ENCODE data around the gene SLC4A4. TPM values are rescaled to one million over a fixed set of nuclear protein-coding genes. Genes with fewer than 3 reads are reported as not detected.

SLC4A4 gene
- total and polyA plus RNA-seq, 2 experiments from 2014 or later, result 9.6 to 14.2 TPM

GRCh38 chr4:71368906-71369305 lies 30.1 kb downstream of the SLC4A4 start:
- no peaks in the 10 kb centered on the region for H3K9me3 ChIP-seq (ENCODE audit: low read depth)
- TF ChIP-seq EZH2phosphoT487 (IDR thresholded peaks at IDR 0.05; ENCODE audit: low read depth, severe bottlenecking, unreplicated experiment) (no peak), EZH2 (IDR thresholded peaks at IDR 0.05; ENCODE audit: borderline replicate concordance) (no peak)
- TF ChIP-seq, protein P1, sequence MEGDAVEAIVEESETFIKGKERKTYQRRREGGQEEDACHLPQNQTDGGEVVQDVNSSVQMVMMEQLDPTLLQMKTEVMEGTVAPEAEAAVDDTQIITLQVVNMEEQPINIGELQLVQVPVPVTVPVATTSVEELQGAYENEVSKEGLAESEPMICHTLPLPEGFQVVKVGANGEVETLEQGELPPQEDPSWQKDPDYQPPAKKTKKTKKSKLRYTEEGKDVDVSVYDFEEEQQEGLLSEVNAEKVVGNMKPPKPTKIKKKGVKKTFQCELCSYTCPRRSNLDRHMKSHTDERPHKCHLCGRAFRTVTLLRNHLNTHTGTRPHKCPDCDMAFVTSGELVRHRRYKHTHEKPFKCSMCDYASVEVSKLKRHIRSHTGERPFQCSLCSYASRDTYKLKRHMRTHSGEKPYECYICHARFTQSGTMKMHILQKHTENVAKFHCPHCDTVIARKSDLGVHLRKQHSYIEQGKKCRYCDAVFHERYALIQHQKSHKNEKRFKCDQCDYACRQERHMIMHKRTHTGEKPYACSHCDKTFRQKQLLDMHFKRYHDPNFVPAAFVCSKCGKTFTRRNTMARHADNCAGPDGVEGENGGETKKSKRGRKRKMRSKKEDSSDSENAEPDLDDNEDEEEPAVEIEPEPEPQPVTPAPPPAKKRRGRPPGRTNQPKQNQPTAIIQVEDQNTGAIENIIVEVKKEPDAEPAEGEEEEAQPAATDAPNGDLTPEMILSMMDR (IDR thresholded peaks at IDR 0.05; ENCODE audit: poor library complexity), result no peak
- 95% methylated on average over 12 of the region's 12 CpGs for WGBS (ENCODE audit: low lambda C conversion rate, missing lambda C conversion rate)
- no peaks in the 10 kb centered on the region for H3K79me2 ChIP-seq
- no peaks in the 10 kb centered on the region for H3K9me2 ChIP-seq (replicated peaks; ENCODE audit: insufficient read depth)
- H4K20me1 ChIP-seq (ENCODE audit: insufficient read depth, poor library complexity, severe bottlenecking), result no peaks in the 10 kb centered on the region
- no peak for DNase-seq (ENCODE audit: low spot score)
- H3K36me3 ChIP-seq (replicated peaks; ENCODE audit: insufficient read depth, low read depth), result no peaks in the 10 kb centered on the region
- no peak overlapping the region for H3K4me3 ChIP-seq
- no peaks in the 10 kb centered on the region for H3K4me1 ChIP-seq (ENCODE audit: insufficient read depth)
- H3K27me3 ChIP-seq, result no peaks in the 10 kb centered on the region
- H3K4me2 ChIP-seq, result no peak overlapping the region
- no peak overlapping the region for H2AFZ ChIP-seq
- no peak overlapping the region for H3K27ac ChIP-seq

GRCh38 chr4:71369536-71369935 lies 30.7 kb downstream of the SLC4A4 start:
- no peak for TF ChIP-seq EZH2phosphoT487 (IDR thresholded peaks at IDR 0.05; ENCODE audit: low read depth, severe bottlenecking, unreplicated experiment)
- TF ChIP-seq, protein P1 (IDR thresholded peaks at IDR 0.05; ENCODE audit: poor library complexity), result no peak
- no peaks in the 10 kb centered on the region for H3K4me1 ChIP-seq (ENCODE audit: insufficient read depth)
- H3K36me3 ChIP-seq (replicated peaks; ENCODE audit: insufficient read depth, low read depth), result no peaks in the 10 kb centered on the region

GRCh38 chr4:71375494-71375893 lies 36.7 kb downstream of the SLC4A4 start:
- Histone ChIP-seq H3K27ac (no peak overlapping the region), H3K9me2 (replicated peaks; ENCODE audit: insufficient read depth) (no peaks in the 10 kb centered on the region), H3K36me3 (replicated peaks; ENCODE audit: insufficient read depth, low read depth) (no peaks in the 10 kb centered on the region), H3K4me3 (no peak overlapping the region), H3K4me1 (ENCODE audit: insufficient read depth) (no peaks in the 10 kb centered on the region), H2AFZ (no peak overlapping the region), H3K79me2 (no peaks in the 10 kb centered on the region), H3K4me2 (no peak overlapping the region), H4K20me1 (ENCODE audit: insufficient read depth, poor library complexity, severe bottlenecking) (no peaks in the 10 kb centered on the region), H3K27me3 (no peaks in the 10 kb centered on the region), H3K9me3 (ENCODE audit: low read depth) (no peaks in the 10 kb centered on the region)
- WGBS (ENCODE audit: low lambda C conversion rate, missing lambda C conversion rate), result 87% methylated on average over 2 of the region's 2 CpGs
- no peak for DNase-seq (ENCODE audit: low spot score)
- TF ChIP-seq, protein P1 (IDR thresholded peaks at IDR 0.05; ENCODE audit: poor library complexity), result no peak
- TF ChIP-seq EZH2phosphoT487 (IDR thresholded peaks at IDR 0.05; ENCODE audit: low read depth, severe bottlenecking, unreplicated experiment) (no peak), EZH2 (IDR thresholded peaks at IDR 0.05; ENCODE audit: borderline replicate concordance) (no peak)

More at GRCh38 chr4:71369536-71369935, 30.7 kb downstream of the SLC4A4 start:
- H3K9me3 ChIP-seq (ENCODE audit: low read depth), result no peaks in the 10 kb centered on the region
- DNase-seq (ENCODE audit: low spot score), result no peak
- H3K27me3 ChIP-seq, result no peaks in the 10 kb centered on the region
- no peaks in the 10 kb centered on the region for H4K20me1 ChIP-seq (ENCODE audit: insufficient read depth, poor library complexity, severe bottlenecking)
- no peak overlapping the region for H3K4me2 ChIP-seq
- no peak overlapping the region for H2AFZ ChIP-seq
- H3K79me2 ChIP-seq, result no peaks in the 10 kb centered on the region
- no peaks in the 10 kb centered on the region for H3K9me2 ChIP-seq (replicated peaks; ENCODE audit: insufficient read depth)
- H3K27ac ChIP-seq, result no peak overlapping the region
- H3K4me3 ChIP-seq, result no peak overlapping the region

- Histone ChIP-seq H3K27me3 (no peaks in the 10 kb centered on the region), H3K36me3 (replicated peaks; ENCODE audit: insufficient read depth, low read depth) (no peaks in the 10 kb centered on the region), H2AFZ (no peak overlapping the region), H3K9me2 (replicated peaks; ENCODE audit: insufficient read depth) (no peaks in the 10 kb centered on the region), H3K4me1 (ENCODE audit: insufficient read depth) (no peaks in the 10 kb centered on the region), H3K27ac (no peak overlapping the region), H3K4me2 (no peak overlapping the region), H3K9me3 (ENCODE audit: low read depth) (no peaks in the 10 kb centered on the region), H3K79me2 (no peaks in the 10 kb centered on the region), H4K20me1 (ENCODE audit: insufficient read depth, poor library complexity, severe bottlenecking) (no peaks in the 10 kb centered on the region), H3K4me3 (no peak overlapping the region)
- WGBS (ENCODE audit: low lambda C conversion rate, missing lambda C conversion rate), result 68% methylated on average over 4 of the region's 4 CpGs
- no peak for DNase-seq (ENCODE audit: low spot score)
- no peak for TF ChIP-seq EZH2phosphoT487 (IDR thresholded peaks at IDR 0.05; ENCODE audit: low read depth, severe bottlenecking, unreplicated experiment)
- TF ChIP-seq, protein P1 (IDR thresholded peaks at IDR 0.05; ENCODE audit: poor library complexity), result no peak
- no peak for TF ChIP-seq EZH2 (IDR thresholded peaks at IDR 0.05; ENCODE audit: borderline replicate concordance)
Measured at GRCh38 chr4:71377561-71377960, 38.7 kb downstream of the SLC4A4 start.
